ENCODE measurements around the gene GLI3. TPM values are rescaled to one million over a fixed set of nuclear protein-coding genes. Genes with fewer than 3 reads are reported as not detected.

The GLI3 gene
- total and polyA plus RNA-seq, 2 of the 8 experiments (the other 6 are each of a cell fraction or from before 2014, with no cell fraction given), result 8.0 to 31.1 TPM

GRCh38 chr7:42012313-42012712, 224.7 kb downstream of the GLI3 start (continued):
- TF ChIP-seq SIN3A (conservative IDR thresholded peaks at IDR 0.05 in 1 of 2, IDR thresholded peaks at IDR 0.05 in 1 of 2; ENCODE audit: low read depth in 1 of 2, low read length in 2 of 2) (no peak), POLR2AphosphoS5 (IDR thresholded peaks at IDR 0.05; ENCODE audit: low read depth, low read length) (no peak), FOSL1 (IDR thresholded peaks at IDR 0.05; ENCODE audit: insufficient read depth, low read depth, low read length) (no peak), SP4 (IDR thresholded peaks at IDR 0.05; ENCODE audit: low read length) (no peak), BACH1 (IDR thresholded peaks at IDR 0.05; ENCODE audit: low read length) (no peak), SIX5 (IDR thresholded peaks at IDR 0.05; ENCODE audit: low read depth, low read length) (no peak)
